OCI-LY1 (cell line): ENCODE results near the gene ZSWIM4.

Experiments used
- H2AFZ ChIP-seq: fragments of 200-600 bp; sonication (generic), shearing (Covaris generic); 2 replicates; pipeline ENCODE4 v1.6.0; 2014; ENCODE audit warnings: antibody characterized with exemption, mild to moderate bottlenecking, low read length
- H3F3A ChIP-seq: fragments of 200-600 bp; sonication (generic), shearing (Covaris generic); 2 replicates; pipeline ENCODE4 v1.6.0; 2014; ENCODE audit warnings: mild to moderate bottlenecking, antibody characterized with exemption, low read length, moderate library complexity; ENCODE audit not compliant: insufficient read depth
- H3K27ac ChIP-seq: fragments of 200-600 bp; sonication (generic); 2 replicates; pipeline ENCODE4 v1.5.1; 2014; ENCODE audit warnings: low read length, mixed run types, mild to moderate bottlenecking, low read depth; ENCODE audit not compliant: poor library complexity, severe bottlenecking
- H3K27me3 ChIP-seq: fragments of 200-600 bp; sonication (generic); 2 replicates; pipeline ENCODE4 v1.6.0; 2014; ENCODE audit warnings: antibody characterized with exemption, mild to moderate bottlenecking, low read length, moderate library complexity; ENCODE audit not compliant: insufficient read depth
- H3K36me3 ChIP-seq: fragments of 200-600 bp; sonication (generic); 2 replicates; pipeline ENCODE4 v1.6.1; 2014; ENCODE audit warnings: mild to moderate bottlenecking, antibody characterized with exemption, low read length, moderate library complexity, mixed read lengths; ENCODE audit not compliant: insufficient read depth
- H3K4me1 ChIP-seq: fragments of 200-600 bp; sonication (generic); 2 replicates; pipeline ENCODE4 v1.5.1; 2014; ENCODE audit warnings: mild to moderate bottlenecking, low read length, moderate library complexity; ENCODE audit not compliant: insufficient read depth, severe bottlenecking
- H3K4me2 ChIP-seq: fragments of 200-600 bp; sonication (generic), shearing (Covaris generic); 2 replicates; pipeline ENCODE4 v1.6.1; 2014; ENCODE audit warnings: low read length
- H3K4me3 ChIP-seq: fragments of 200-600 bp; sonication (generic); 2 replicates; pipeline ENCODE4 v1.5.1; 2014; ENCODE audit warnings: low read length, low read depth, mild to moderate bottlenecking, mixed read lengths; ENCODE audit not compliant: poor library complexity, severe bottlenecking
- H3K79me2 ChIP-seq: fragments of 200-600 bp; shearing (Covaris generic); 2 replicates; pipeline ENCODE4 v1.6.1; 2016; ENCODE audit warnings: mixed run types, low read length, mixed read lengths; ENCODE audit not compliant: insufficient read depth
- H3K9ac ChIP-seq: fragments of 200-600 bp; sonication (generic), shearing (Covaris generic); 2 replicates; pipeline ENCODE4 v1.6.1; 2014; ENCODE audit warnings: mild to moderate bottlenecking, low read length, mixed read lengths
- H3K9me2 ChIP-seq: fragments of 200-600 bp; sonication (generic), shearing (Covaris generic); 2 replicates; pipeline ENCODE4 v1.6.1; 2014; ENCODE audit warnings: low read depth, mild to moderate bottlenecking, low read length, mixed read lengths
- H3K9me3 ChIP-seq: fragments of 200-600 bp; shearing (Covaris generic); 2 replicates; pipeline ENCODE4 v1.6.1; 2014; ENCODE audit warnings: low read length, mixed read lengths
- H4K20me1 ChIP-seq: fragments of 200-600 bp; sonication (generic), shearing (Covaris generic); 2 replicates; pipeline ENCODE4 v1.6.0; 2016; ENCODE audit warnings: mild to moderate bottlenecking, low read length; ENCODE audit not compliant: insufficient read depth
- CTCF ChIP-seq: fragments of 200-600 bp; sonication (generic), shearing (Covaris generic); IDR thresholded peaks from 2 replicates; pipeline ENCODE4 v1.5.1; 2017; ENCODE audit warnings: mild to moderate bottlenecking, antibody characterized with exemption, low read length, moderate library complexity, mixed read lengths
- EZH2 ChIP-seq: fragments of 200-600 bp; sonication (generic), shearing (Covaris generic); IDR thresholded peaks from 2 replicates; pipeline ENCODE4 v1.8.0; 2017; ENCODE audit warnings: borderline replicate concordance, mixed run types, mild to moderate bottlenecking, antibody characterized with exemption, low read length, moderate library complexity, mixed read lengths

The ZSWIM4 gene

GRCh38 chr19:13881251-13881691 lies 86.0 kb downstream of the ZSWIM4 start:
- H3K27me3 ChIP-seq, result peaks cover 5% of the 10 kb centered on the region; the same call in 1 of the 2 replicates
- H3K9me3 ChIP-seq, result no peaks in the 10 kb centered on the region
- H3K9me2 ChIP-seq, result no peaks in the 10 kb centered on the region
- no peak overlapping the region for H3K9ac ChIP-seq
- H3K79me2 ChIP-seq, result no peaks in the 10 kb centered on the region
- H2AFZ ChIP-seq, result no peak overlapping the region
- no peaks in the 10 kb centered on the region for H3K36me3 ChIP-seq
- TF ChIP-seq EZH2 (no peak), CTCF (no peak)
- no peak overlapping the region for H3K4me3 ChIP-seq
- no peaks in the 10 kb centered on the region for H4K20me1 ChIP-seq
- peaks cover 5% of the 10 kb centered on the region for H3K4me1 ChIP-seq
- no peak overlapping the region for H3K4me2 ChIP-seq
- H3F3A ChIP-seq, result no peaks in the 10 kb centered on the region
- no peak overlapping the region for H3K27ac ChIP-seq
